ENCODE measurements around the gene ABCE1.

DNA sequence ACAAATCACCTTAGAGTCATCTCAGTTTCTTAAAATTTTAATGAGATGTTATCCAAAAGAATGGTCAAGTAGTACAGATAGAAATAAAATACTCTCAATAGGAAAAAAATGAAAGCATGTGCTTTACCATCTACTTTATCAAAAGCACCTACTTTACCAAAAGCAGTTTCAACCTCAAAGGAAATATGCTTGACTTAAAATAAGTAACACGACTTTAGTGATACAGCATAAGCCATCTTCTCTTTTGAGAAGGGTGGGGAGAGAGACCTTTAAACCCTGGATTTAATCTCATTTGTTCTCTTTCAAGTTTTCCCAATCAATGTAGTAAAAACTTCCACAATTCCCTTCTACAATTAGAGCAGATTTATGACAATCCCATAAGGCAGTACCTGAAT is 55.8 kb downstream of the ABCE1 start:
- TF ChIP-seq POLR2A (IDR thresholded peaks at IDR 0.05; ENCODE audit: low read depth, low read length) (no peak), POLR2AphosphoS5 (IDR thresholded peaks at IDR 0.05; ENCODE audit: low read depth, low read length) (no peak)
